K562 (cell line): Measurements from ENCODE around the gene KLF5. TPM values are rescaled to one million over a fixed set of nuclear protein-coding genes. Genes with fewer than 3 reads are reported as not detected.

ENCODE experiments used
- ATAC-seq: fragments of 200-7000 bp; cut with Tn5 transposase; 3 replicates; pipeline ENCODE4 v1.9.1; 2020; ENCODE audit warnings: moderate library complexity
- BruUV-seq: library from RNA; stranded (reverse); fragments of 400-500 nt; replicated peaks from 2 replicates; lab custom pipeline; 2021; lab: Mats Ljungman, UMichigan
- CTCF ChIA-PET: fragments of 300-600 bp; formaldehyde crosslinking; extraction: SDS; loops from one replicate; lab custom pipeline; 2021; ENCODE audit warnings: low intra/inter-chr PET ratio; lab: Yijun Ruan, JAX
- POLR2A ChIA-PET: fragments of 300-600, 350-650 bp; sonication (Branson Sonifier 250); formaldehyde crosslinking; extraction: SDS; loops from one replicate; lab custom pipeline; 2021; ENCODE audit warnings: antibody characterized with exemption, inconsistent platforms; lab: Yijun Ruan, JAX
- DNase-seq, 4 experiments: peaks; one replicate each; pipeline versions ENCODE4 v3.0.0 to v3.0.0-alpha.2; 2011 to 2018; ENCODE audit warnings: low spot score in 3 of 4, mixed read lengths in 3 of 4; ENCODE audit errors: extremely low read depth in 1 of 4
- FAIRE-seq: peaks from 2 replicates; lab custom pipeline; 2011; peaks lifted over from hg19 to GRCh38; lab: Jason Lieb, UNC
- H2AFZ ChIP-seq: 2 replicates; pipeline ENCODE4 v1.6.0; 2011; ENCODE audit warnings: low read depth, low read length, control low read depth, inconsistent platforms
- H3K27ac ChIP-seq: fragments of 200-600 bp; 3 replicates; pipeline ENCODE4 v1.8.0; 2011; ENCODE audit warnings: low read depth, mild to moderate bottlenecking, control low read depth, inconsistent platforms, low read length, moderate library complexity, mixed read lengths; ENCODE audit errors: extremely low read depth
- H3K27me3 ChIP-seq, 2 experiments: fragments of 300-600 bp in 1 of 2; 2 replicates in 1 of 2; 3 replicates in 1 of 2; pipeline versions ENCODE4 v1.6.0 to v1.8.0; 2011; ENCODE audit warnings: inconsistent platforms in 2 of 2, low read length in 2 of 2, mild to moderate bottlenecking in 1 of 2, mixed read lengths in 1 of 2, moderate library complexity in 1 of 2; ENCODE audit not compliant: control insufficient read depth in 2 of 2, insufficient read depth in 2 of 2
- H3K36me3 ChIP-seq: fragments of 300-600 bp; 3 replicates; pipeline ENCODE4 v1.8.0; 2011; ENCODE audit warnings: mild to moderate bottlenecking, low read length, inconsistent platforms; ENCODE audit not compliant: control insufficient read depth, insufficient read depth
- H3K4me1 ChIP-seq, 2 experiments: fragments of 200-600 bp in 1 of 2; replicated peaks in 1 of 2; 2 replicates in 1 of 2; 3 replicates in 1 of 2; pipeline versions ENCODE4 v1.5.1 to v1.8.0; 2011; ENCODE audit warnings: inconsistent platforms in 2 of 2, low read length in 2 of 2, mild to moderate bottlenecking in 1 of 2, mixed read lengths in 1 of 2, moderate library complexity in 1 of 2; ENCODE audit not compliant: control insufficient read depth in 2 of 2, insufficient read depth in 2 of 2
- H3K4me2 ChIP-seq: 2 replicates; pipeline ENCODE4 v1.6.1; 2011; ENCODE audit warnings: low read length, control low read depth, inconsistent platforms, mixed read lengths; ENCODE audit not compliant: insufficient read depth
- H3K4me3 ChIP-seq: fragments of 200-600 bp; sonication (generic), shearing (Covaris generic); 2 replicates; pipeline ENCODE4 v1.5.1; 2016; ENCODE audit warnings: control low read depth, inconsistent platforms
- H3K79me2 ChIP-seq: fragments of 200-600 bp; 3 replicates; pipeline ENCODE4 v1.8.0; 2011; ENCODE audit warnings: low read length, inconsistent platforms; ENCODE audit not compliant: control insufficient read depth, insufficient read depth
- H3K9ac ChIP-seq, 2 experiments: 2 replicates each; pipeline versions ENCODE4 v1.6.0 to v1.6.1; 2011; ENCODE audit warnings: low read depth in 2 of 2, low read length in 2 of 2, control low read depth in 1 of 2, inconsistent platforms in 1 of 2, mild to moderate bottlenecking in 1 of 2, mixed read lengths in 1 of 2; ENCODE audit not compliant: insufficient read depth in 1 of 2
- H3K9me1 ChIP-seq: one replicate; pipeline ENCODE4 v1.6.0; 2011; ENCODE audit warnings: inconsistent platforms, mild to moderate bottlenecking, low read length, moderate library complexity; ENCODE audit not compliant: control insufficient read depth, insufficient read depth
- H3K9me3 ChIP-seq: replicated peaks from 2 replicates; pipeline ENCODE4 v1.5.1; 2011; ENCODE audit warnings: low read depth, low read length, inconsistent platforms; ENCODE audit not compliant: control insufficient read depth, insufficient read depth
- H4K20me1 ChIP-seq: replicated peaks from 2 replicates; pipeline ENCODE4 v1.6.1; 2011; ENCODE audit warnings: low read length, inconsistent platforms, mixed read lengths; ENCODE audit not compliant: control insufficient read depth, insufficient read depth
- MEIS2 ChIP-seq: fragments of 450-650 bp; IDR thresholded peaks from 2 replicates; pipeline ENCODE4 v1.6.1; 2014; ENCODE audit warnings: mild to moderate bottlenecking; ENCODE audit not compliant: partially characterized antibody
- NCOA2 ChIP-seq, 2 experiments: fragments of 450-650 bp; IDR thresholded peaks; 2 replicates each; pipeline ENCODE4 v1.6.1; 2018; ENCODE audit warnings: mild to moderate bottlenecking in 2 of 2, moderate library complexity in 1 of 2; ENCODE audit not compliant: partially characterized antibody in 2 of 2
- NFXL1 ChIP-seq: fragments of 450-650 bp; formaldehyde crosslinking; IDR thresholded peaks from 2 replicates; pipeline ENCODE4 v1.4.0; 2021; ENCODE audit warnings: mild to moderate bottlenecking
- ZNF696 ChIP-seq: fragments of 250-450 bp; sonication (Bioruptor Pico); conservative IDR thresholded peaks from 2 replicates; pipeline ENCODE4 v1.4.0; 2020; ENCODE audit warnings: mild to moderate bottlenecking, moderate library complexity
- WGBS: fragments of 100-300 bp; shearing (Covaris generic); methylation state at CpG from one replicate; pipeline ENCODE4 v1.1.6; 2016; ENCODE audit warnings: low coverage, mixed read lengths; ENCODE audit not compliant: insufficient coverage; ENCODE audit errors: missing lambda C conversion rate; 5-methylcytosine and 5-hydroxymethylcytosine counted together
- in situ Hi-C: fragments of 300-500 bp; cut with MboI; formaldehyde crosslinking; loops from 4 replicates; pipeline ENCODE4 v1.15.0; 2018; ENCODE audit warnings: inconsistent platforms, mixed read lengths
- intact Hi-C: fragments of 100-400 bp; cut with micrococcal nuclease; formaldehyde crosslinking; loops from 2 replicates; pipeline ENCODE4 v1.14.2; 2022
- polyA plus RNA-seq, 8 experiments: library from polyadenylated mRNA; depleted of rRNA in 4 of 8; stranded (reverse) in 5 of 8; unstranded in 3 of 8; fragments of >200 nt; fragmentation: Nextera tagmentation in 2 of 8; fragmentation: Illumina TruSeq in 1 of 8; extraction: Ambion mirVana in 2 of 8; extraction: Trizol in 1 of 8; gene quantifications; 2 replicates each; pipeline versions ENCODE4 v1.2.1 to v1.2.3, GENCODE V29; 2011 to 2014; ENCODE audit warnings: inconsistent platforms in 1 of 8, missing spikeins in 1 of 8
- total RNA-seq, 7 experiments: library from RNA; depleted of rRNA in 6 of 7; stranded (reverse); fragments of >200 nt in 6 of 7; fragmentation: Illumina TruSeq in 2 of 7; extraction: Trizol in 2 of 7; gene quantifications; 2 replicates each; pipeline versions ENCODE4 v1.2.1 to v1.2.3, GENCODE V29; 2011 to 2021; ENCODE audit warnings: low replicate concordance in 1 of 7
- TF ChIP-seq, protein P1 (sequence below), 2 experiments: fragments of 450-650 bp in 1 of 2; sonication (generic) in 1 of 2; formaldehyde crosslinking in 1 of 2; IDR thresholded peaks in 1 of 2; conservative IDR thresholded peaks in 1 of 2; 2 replicates each; pipeline versions ENCODE4 v1.6.1 to v1.8.1; 2016 to 2023; ENCODE audit warnings: mild to moderate bottlenecking in 2 of 2, moderate library complexity in 2 of 2, inconsistent platforms in 1 of 2, missing genetic modification reagents in 1 of 2
- TF ChIP-seq, protein P2 (sequence below): sonication (generic); formaldehyde crosslinking; IDR thresholded peaks from 2 replicates; pipeline ENCODE4 v1.8.0; 2022; ENCODE audit warnings: missing genetic modification reagents, mild to moderate bottlenecking, moderate library complexity, borderline replicate concordance

Gene KLF5
- total and polyA plus RNA-seq, 9 of the 15 experiments (the other 6 are each of a cell fraction or from before 2014, with no cell fraction given), result 0.17 to 1.0 (median 0.36) TPM

DNA sequence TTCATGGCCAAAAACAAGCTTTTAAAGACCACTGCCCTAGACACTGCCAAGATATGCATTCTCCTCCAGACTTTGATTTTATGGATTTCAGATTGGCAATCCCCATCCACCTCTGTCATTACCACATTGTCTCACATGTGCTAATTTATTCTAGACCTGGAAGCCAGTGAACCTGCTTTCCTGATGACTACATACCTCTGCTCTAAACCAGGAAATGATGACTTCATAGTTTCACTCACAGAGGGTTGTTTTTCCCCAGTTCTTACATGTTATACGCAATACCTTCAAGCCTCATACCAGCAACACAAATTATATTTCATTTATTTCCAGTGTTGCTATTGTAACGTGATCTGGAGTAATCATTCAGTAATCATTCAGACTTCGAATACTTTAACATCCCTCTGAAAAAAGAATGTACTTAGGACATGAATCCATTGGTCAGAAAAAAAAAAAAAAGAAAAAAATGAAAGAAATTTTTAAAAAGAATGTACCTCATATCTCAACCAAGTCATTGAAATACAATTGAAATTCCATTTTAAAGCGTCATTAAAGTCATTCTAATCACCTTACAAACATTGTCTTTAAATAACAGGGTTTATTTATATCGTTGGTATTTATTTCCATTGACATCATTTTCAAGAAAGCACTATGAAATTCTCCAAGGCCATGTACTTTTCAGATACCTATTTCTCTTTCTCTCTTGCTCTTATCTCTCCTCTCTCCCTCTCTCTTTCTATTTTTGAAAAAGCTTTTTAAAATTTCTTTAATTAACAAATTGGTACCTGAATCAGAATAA lies 33.4 kb upstream of the KLF5 start:
- Histone ChIP-seq H3K27ac (no peak overlapping the region), H4K20me1 (no peaks in the 10 kb centered on the region), H3K27me3 (no peaks in the 10 kb centered on the region), H3K4me1 (no peaks in the 10 kb centered on the region), H3K9ac (no peak overlapping the region), H3K9me1 (no peaks in the 10 kb centered on the region), H3K4me3 (no peak overlapping the region), H3K9me3 (no peaks in the 10 kb centered on the region), H3K79me2 (no peaks in the 10 kb centered on the region), H2AFZ (no peak overlapping the region), H3K4me2 (no peak overlapping the region), H3K36me3 (no peaks in the 10 kb centered on the region)
- ChIA-PET POLR2A (no interaction called here), CTCF (no interaction called here)
- intact Hi-C loops (no loop called here), in situ Hi-C loops (no loop called here)
- FAIRE-seq (no peak), DNase-seq (no peak), ATAC-seq (no peak)
- WGBS, result 23% methylated on average over 5 of the region's 5 CpGs
- no TSS peak for BruUV-seq
- TF ChIP-seq, protein P1, sequence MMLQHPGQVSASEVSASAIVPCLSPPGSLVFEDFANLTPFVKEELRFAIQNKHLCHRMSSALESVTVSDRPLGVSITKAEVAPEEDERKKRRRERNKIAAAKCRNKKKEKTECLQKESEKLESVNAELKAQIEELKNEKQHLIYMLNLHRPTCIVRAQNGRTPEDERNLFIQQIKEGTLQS (IDR thresholded peaks at IDR 0.05), result peak; percentile 25; the same call in 1 of the 2 replicates
- TF ChIP-seq, protein P1 (CRISPR knock-in tag; conservative IDR thresholded peaks at IDR 0.05), result no peak
- TF ChIP-seq NFXL1 (CRISPR knock-in tag), result no peak

DNA sequence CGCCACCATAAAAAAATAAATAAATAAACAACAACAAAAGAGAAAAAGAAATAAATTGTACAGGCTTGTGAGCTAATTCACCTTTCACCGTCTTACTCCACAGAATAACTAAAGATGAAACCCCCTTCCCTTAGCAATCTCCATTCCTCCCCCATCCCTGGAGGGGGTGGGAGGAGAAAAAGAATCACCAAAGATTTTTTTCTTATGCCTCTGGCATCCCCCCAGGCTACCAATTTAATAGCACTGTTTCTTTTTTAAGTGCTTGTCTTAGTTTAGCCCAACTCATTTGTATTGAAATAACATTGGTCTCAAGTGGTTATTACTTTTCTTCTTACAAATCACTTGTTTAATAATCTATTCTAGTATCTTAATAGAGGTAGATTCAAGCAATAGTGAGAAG lies 23.9 kb upstream of the KLF5 start:
- Histone ChIP-seq H3K36me3 (no peaks in the 10 kb centered on the region), H3K9ac (no peak overlapping the region), H3K27me3 (peaks cover 0 to 6% of the 10 kb centered on the region in 2 experiments; a peak in 1 of 5 replicates), H4K20me1 (no peaks in the 10 kb centered on the region), H2AFZ (no peak overlapping the region), H3K27ac (no peak overlapping the region), H3K9me3 (no peaks in the 10 kb centered on the region), H3K9me1 (no peaks in the 10 kb centered on the region), H3K4me2 (no peak overlapping the region), H3K4me1 (no peaks in the 10 kb centered on the region), H3K79me2 (no peaks in the 10 kb centered on the region), H3K4me3 (no peak overlapping the region)
- BruUV-seq, result no TSS peak
- FAIRE-seq (no peak), ATAC-seq (no peak), DNase-seq (no peak)
- 5% methylated on average over 2 of the region's 2 CpGs for WGBS
- POLR2A ChIA-PET, result interaction anchor here (0.7 kb wide), 1 partner anchor 60 kb away, joined by 6 read pairs; no protein-coding TSS in a partner anchor
- CTCF ChIA-PET, result no interaction called here
- intact Hi-C loops (no loop called here), in situ Hi-C loops (no loop called here)
- no peak for TF ChIP-seq NCOA2 (IDR thresholded peaks at IDR 0.05; ENCODE audit: partially characterized antibody in 2 of 2)
- TF ChIP-seq ZNF696 (CRISPR knock-in tag), result no peak
- TF ChIP-seq, protein P2, sequence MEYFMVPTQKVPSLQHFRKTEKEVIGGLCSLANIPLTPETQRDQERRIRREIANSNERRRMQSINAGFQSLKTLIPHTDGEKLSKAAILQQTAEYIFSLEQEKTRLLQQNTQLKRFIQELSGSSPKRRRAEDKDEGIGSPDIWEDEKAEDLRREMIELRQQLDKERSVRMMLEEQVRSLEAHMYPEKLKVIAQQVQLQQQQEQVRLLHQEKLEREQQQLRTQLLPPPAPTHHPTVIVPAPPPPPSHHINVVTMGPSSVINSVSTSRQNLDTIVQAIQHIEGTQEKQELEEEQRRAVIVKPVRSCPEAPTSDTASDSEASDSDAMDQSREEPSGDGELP, result no peak
- TF ChIP-seq MEIS2, result no peak
